DOHH2 (cell line): ENCODE data around the gene FLNB.

Source experiments
- H3F3A ChIP-seq: fragments of 200-600 bp; sonication (generic), shearing (Covaris generic); 2 replicates; pipeline ENCODE4 v1.6.0; 2016; ENCODE audit warnings: antibody characterized with exemption, mild to moderate bottlenecking; ENCODE audit not compliant: control insufficient read depth, insufficient read depth
- H3K27ac ChIP-seq: fragments of 200-600 bp; sonication (generic); 2 replicates; pipeline ENCODE4 v1.5.1; 2014; ENCODE audit warnings: low read depth, mild to moderate bottlenecking, low read length, moderate library complexity
- H3K27me3 ChIP-seq: fragments of 200-600 bp; sonication (generic); 2 replicates; pipeline ENCODE4 v1.6.1; 2014; ENCODE audit warnings: mild to moderate bottlenecking, low read length, mixed read lengths; ENCODE audit not compliant: control insufficient read depth
- H3K36me3 ChIP-seq: fragments of 200-600 bp; sonication (generic); 2 replicates; pipeline ENCODE4 v1.6.1; 2014; ENCODE audit warnings: mild to moderate bottlenecking, low read length, moderate library complexity, mixed read lengths; ENCODE audit not compliant: control insufficient read depth
- H3K4me1 ChIP-seq: fragments of 200-600 bp; sonication (generic); 2 replicates; pipeline ENCODE4 v1.6.1; 2014; ENCODE audit warnings: mild to moderate bottlenecking, low read length, mixed read lengths; ENCODE audit not compliant: control insufficient read depth
- H3K4me2 ChIP-seq: fragments of 200-600 bp; sonication (generic); 2 replicates; pipeline ENCODE4 v1.6.0; 2014; ENCODE audit warnings: mild to moderate bottlenecking, low read length, moderate library complexity
- H3K4me3 ChIP-seq: fragments of 200-600 bp; sonication (generic); 2 replicates; pipeline ENCODE4 v1.5.1; 2014; ENCODE audit warnings: mild to moderate bottlenecking, low read length, mixed read lengths
- H3K79me2 ChIP-seq: fragments of 200-600 bp; sonication (generic); 2 replicates; pipeline ENCODE4 v1.6.1; 2014; ENCODE audit warnings: mild to moderate bottlenecking, low read length, mixed read lengths; ENCODE audit not compliant: control insufficient read depth
- H3K9me2 ChIP-seq: fragments of 200-600 bp; sonication (generic); replicated peaks from 2 replicates; pipeline ENCODE4 v1.6.1; 2014; ENCODE audit warnings: mild to moderate bottlenecking, low read length, mixed read lengths; ENCODE audit not compliant: control insufficient read depth
- H3K9me3 ChIP-seq: fragments of 200-600 bp; sonication (generic); 2 replicates; pipeline ENCODE4 v1.6.1; 2014; ENCODE audit warnings: antibody characterized with exemption, low read length, mixed read lengths; ENCODE audit not compliant: control insufficient read depth, insufficient read depth
- H4K20me1 ChIP-seq: fragments of 200-600 bp; sonication (generic); 2 replicates; pipeline ENCODE4 v1.6.0; 2014; ENCODE audit warnings: low read depth, mild to moderate bottlenecking, antibody characterized with exemption, low read length, moderate library complexity; ENCODE audit not compliant: control insufficient read depth, insufficient read depth
- CTCF ChIP-seq: fragments of 200-600 bp; sonication (generic); IDR thresholded peaks from one replicate; pipeline ENCODE4 v1.5.1; 2014; ENCODE audit warnings: antibody characterized with exemption, mild to moderate bottlenecking, low read depth, low read length; ENCODE audit not compliant: poor library complexity, severe bottlenecking
- EZH2phosphoT487 ChIP-seq: fragments of 200-600 bp; sonication (generic); IDR thresholded peaks from 2 replicates; pipeline ENCODE4 v1.6.1; 2017; ENCODE audit warnings: borderline replicate concordance, mild to moderate bottlenecking, antibody characterized with exemption, low read length, moderate library complexity, mixed read lengths

Gene FLNB

DNA sequence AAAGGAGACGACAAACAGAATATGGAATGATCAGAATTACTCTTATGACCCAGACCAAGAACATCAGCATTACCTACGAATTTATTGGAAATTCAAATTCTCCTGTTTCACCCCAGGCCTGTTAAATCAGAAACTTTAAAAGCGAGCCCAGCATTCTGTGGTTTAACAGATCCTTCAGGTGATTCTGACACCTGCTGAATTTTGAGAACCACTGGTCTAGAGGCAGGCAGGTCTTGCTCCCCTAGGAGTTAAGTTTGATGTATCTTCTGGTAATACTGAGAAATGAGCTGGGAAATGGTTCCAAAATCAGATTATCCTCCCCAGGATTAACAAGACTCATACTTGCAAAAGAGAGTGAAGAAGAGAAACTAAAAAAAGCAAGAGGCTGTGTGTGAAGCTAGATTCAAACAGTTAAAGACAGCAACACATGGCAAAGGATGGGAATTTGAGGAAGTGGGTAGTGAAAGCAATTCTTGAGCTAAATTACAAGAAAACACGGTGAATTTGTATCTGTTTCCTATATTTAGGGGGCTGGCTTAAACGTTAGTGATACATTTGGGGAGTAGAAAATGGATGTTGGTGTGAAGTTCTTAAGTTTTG, 66.0 kb downstream of the FLNB start:
- no peaks in the 10 kb centered on the region for H3K79me2 ChIP-seq
- H3K4me3 ChIP-seq: no peak overlapping the region
- H3K27ac ChIP-seq: no peak overlapping the region
- no peaks in the 10 kb centered on the region for H3K27me3 ChIP-seq
- no peaks in the 10 kb centered on the region for H3F3A ChIP-seq
- H3K4me1 ChIP-seq: peaks cover 9% of the 10 kb centered on the region
- no peaks in the 10 kb centered on the region for H3K9me2 ChIP-seq
- TF ChIP-seq CTCF (no peak), EZH2phosphoT487 (no peak)
- H3K9me3 ChIP-seq: no peaks in the 10 kb centered on the region
- no peaks in the 10 kb centered on the region for H4K20me1 ChIP-seq
- peaks cover 3% of the 10 kb centered on the region; the same call in 1 of the 2 replicates for H3K36me3 ChIP-seq
- no peak overlapping the region for H3K4me2 ChIP-seq

- H3K4me1 ChIP-seq: peaks cover 9% of the 10 kb centered on the region
- H3K27me3 ChIP-seq: no peaks in the 10 kb centered on the region
- H3K4me2 ChIP-seq: no peak overlapping the region
- no peaks in the 10 kb centered on the region for H3K79me2 ChIP-seq
- no peaks in the 10 kb centered on the region for H4K20me1 ChIP-seq
- no peak for TF ChIP-seq EZH2phosphoT487
- no peak for TF ChIP-seq CTCF
- H3K27ac ChIP-seq: no peak overlapping the region
- H3F3A ChIP-seq: no peaks in the 10 kb centered on the region
- H3K9me2 ChIP-seq: no peaks in the 10 kb centered on the region
- H3K4me3 ChIP-seq: no peak overlapping the region
- peaks cover 3% of the 10 kb centered on the region; the same call in 1 of the 2 replicates for H3K36me3 ChIP-seq
- no peaks in the 10 kb centered on the region for H3K9me3 ChIP-seq
Measured at GRCh38 chr3:58074997-58075396, 66.8 kb downstream of the FLNB start.

GRCh38 chr3:58077596-58078285, 69.5 kb downstream of the FLNB start:
- Histone ChIP-seq H3K27ac (no peak overlapping the region), H3K79me2 (no peaks in the 10 kb centered on the region), H3K4me2 (no peak overlapping the region), H4K20me1 (no peaks in the 10 kb centered on the region), H3K4me3 (no peak overlapping the region), H3K9me3 (no peaks in the 10 kb centered on the region), H3K27me3 (no peaks in the 10 kb centered on the region), H3K36me3 (peaks cover 3% of the 10 kb centered on the region; the same call in 1 of the 2 replicates), H3K9me2 (no peaks in the 10 kb centered on the region), H3F3A (no peaks in the 10 kb centered on the region), H3K4me1 (peaks cover 9% of the 10 kb centered on the region)
- TF ChIP-seq EZH2phosphoT487 (no peak), CTCF (no peak)
